AG09319 (cell line): ENCODE measurements around the gene PRR13.
"Not testable (repeated sequence)": the region's sequence is repeated elsewhere in the genome, so short reads cannot be mapped to it uniquely, and the experiment has no call there.

Experiments used
- DNase-seq: peaks from one replicate; pipeline ENCODE4 v3.0.0-alpha.2; 2010; ENCODE audit warnings: low read depth; ENCODE audit errors: extremely low read depth
- CTCF ChIP-seq: IDR thresholded peaks from 2 replicates; pipeline ENCODE4 v1.5.1; 2011; ENCODE audit warnings: low read depth, mild to moderate bottlenecking, inconsistent platforms, low read length, moderate library complexity

The PRR13 gene

GRCh38 chr12:53425515-53426150, 15.9 kb upstream of the PRR13 start:
- no peak for DNase-seq
- no peak for TF ChIP-seq CTCF

GRCh38 chr12:53427905-53428594, 13.5 kb upstream of the PRR13 start:
- peak; percentile 18 for DNase-seq
- TF ChIP-seq CTCF: no peak

GRCh38 chr12:53428741-53429140, 12.8 kb upstream of the PRR13 start:
- no peak for TF ChIP-seq CTCF
- no peak for DNase-seq

- DNase-seq: no peak
- no peak for TF ChIP-seq CTCF
These were observed 11.4 kb upstream of the PRR13 start for GRCh38 chr12:53430116-53430515.

- DNase-seq: no peak
- TF ChIP-seq CTCF: no peak
These were observed 10.3 kb upstream of the PRR13 start for GRCh38 chr12:53431187-53431586.

- DNase-seq: not testable (repeated sequence)
These were observed 6.2 kb upstream of the PRR13 start for GRCh38 chr12:53435326-53435725.

GRCh38 chr12:53439582-53439981, 2.0 kb upstream of the PRR13 start:
- not testable (repeated sequence) for DNase-seq

- DNase-seq: no peak
- no peak for TF ChIP-seq CTCF
These were observed 2.4 kb downstream of the PRR13 start for GRCh38 chr12:53443955-53444354.

- DNase-seq: not testable (repeated sequence)
These were observed 3.2 kb downstream of the PRR13 start for GRCh38 chr12:53444593-53445325.
